K562 (cell line): ENCODE data around the gene LRRC8C. TPM values are rescaled to one million over a fixed set of nuclear protein-coding genes. Genes with fewer than 3 reads are reported as not detected.

Source experiments
- ARID1B ChIP-seq: fragments of 450-650 bp; IDR thresholded peaks from 2 replicates; pipeline ENCODE4 v1.6.1; 2016; ENCODE audit warnings: antibody characterized with exemption, mild to moderate bottlenecking, inconsistent platforms
- ATF3 ChIP-seq, 2 experiments: fragments of 450-650 bp in 1 of 2; sonication (generic) in 1 of 2; formaldehyde crosslinking in 1 of 2; IDR thresholded peaks in 1 of 2; conservative IDR thresholded peaks in 1 of 2; 2 replicates each; pipeline versions ENCODE4 v1.6.1 to v1.8.1; 2016 to 2023; ENCODE audit warnings: mild to moderate bottlenecking in 2 of 2, moderate library complexity in 2 of 2, inconsistent platforms in 1 of 2, missing genetic modification reagents in 1 of 2
- CBFA2T2 ChIP-seq: fragments of 450-650 bp; conservative IDR thresholded peaks from 2 replicates; pipeline ENCODE4 v1.6.1; 2017; ENCODE audit warnings: mild to moderate bottlenecking
- CBFA2T3 ChIP-seq: fragments of 450-650 bp; IDR thresholded peaks from 2 replicates; pipeline ENCODE4 v1.6.1; 2017
- CTBP1 ChIP-seq: fragments of 450-650 bp; IDR thresholded peaks from 2 replicates; pipeline ENCODE4 v1.6.1; 2016; ENCODE audit warnings: borderline replicate concordance
- ETV6 ChIP-seq, 3 experiments: fragments of 150-350 bp in 1 of 3; sonication (generic) in 1 of 3; formaldehyde crosslinking in 1 of 3; IDR thresholded peaks; 2 replicates each; pipeline versions ENCODE4 v1.6.1 to v1.8.0; 2014 to 2022; ENCODE audit warnings: borderline replicate concordance in 2 of 3, low read depth in 2 of 3, antibody characterized with exemption in 1 of 3, low read length in 1 of 3, mild to moderate bottlenecking in 1 of 3, missing genetic modification reagents in 1 of 3
- HDAC1 ChIP-seq, 2 experiments: fragments of 450-650 bp; IDR thresholded peaks; 2 replicates each; pipeline ENCODE4 v1.6.1; 2016 to 2017; ENCODE audit warnings: inconsistent platforms in 1 of 2, mild to moderate bottlenecking in 1 of 2, moderate library complexity in 1 of 2
- HDAC3 ChIP-seq: fragments of 450-650 bp; IDR thresholded peaks from 2 replicates; pipeline ENCODE4 v1.6.1; 2018; ENCODE audit warnings: borderline replicate concordance, mild to moderate bottlenecking, moderate library complexity; ENCODE audit not compliant: partially characterized antibody
- HIVEP1 ChIP-seq: fragments of 250-450 bp; sonication (Bioruptor Pico); IDR thresholded peaks from 2 replicates; pipeline ENCODE4 v1.4.0; 2020; ENCODE audit warnings: mild to moderate bottlenecking
- HMG20B ChIP-seq: fragments of 250-450 bp; sonication (Bioruptor Pico); IDR thresholded peaks from 2 replicates; pipeline ENCODE4 v1.5.0; 2021; ENCODE audit warnings: mild to moderate bottlenecking
- KAT2B ChIP-seq: IDR thresholded peaks from one replicate; pipeline ENCODE4 v1.6.1; 2012; ENCODE audit warnings: low read depth, mild to moderate bottlenecking, control low read depth, inconsistent platforms, low read length, moderate library complexity
- LCOR ChIP-seq: sonication (generic); formaldehyde crosslinking; IDR thresholded peaks from 2 replicates; pipeline ENCODE4 v1.8.0; 2022; ENCODE audit warnings: mild to moderate bottlenecking, missing genetic modification reagents
- MYC ChIP-seq, 2 experiments: fragments of 250-450 bp in 1 of 2; sonication (Bioruptor Pico) in 1 of 2; IDR thresholded peaks; 2 replicates each; pipeline versions ENCODE4 v1.5.1 to v1.6.1; 2012 to 2021; ENCODE audit warnings: low read depth in 2 of 2, borderline replicate concordance in 1 of 2, improper control_type of control experiment in 1 of 2, low read length in 1 of 2, mild to moderate bottlenecking in 1 of 2, moderate library complexity in 1 of 2
- PCBP2 ChIP-seq: fragments of 200-400 bp; formaldehyde crosslinking; IDR thresholded peaks from 2 replicates; pipeline ENCODE4 v1.6.1; 2018; ENCODE audit warnings: low read length, low read depth, mild to moderate bottlenecking, moderate library complexity; ENCODE audit not compliant: poor library complexity, severe bottlenecking
- PPARD ChIP-seq: fragments of 250-450 bp; sonication (Bioruptor Pico); IDR thresholded peaks from 2 replicates; pipeline ENCODE4 v1.8.0; 2022; ENCODE audit warnings: inconsistent platforms, mild to moderate bottlenecking, moderate library complexity
- RBM22 ChIP-seq: fragments of 200-400 bp; formaldehyde crosslinking; IDR thresholded peaks from 2 replicates; pipeline ENCODE4 v1.6.1; 2018; ENCODE audit warnings: low read length, low read depth; ENCODE audit not compliant: poor library complexity, severe bottlenecking
- RBM39 ChIP-seq: fragments of 200-400 bp; formaldehyde crosslinking; optimal IDR thresholded peaks from 2 replicates; pipeline ENCODE3; 2018; ENCODE audit warnings: low read depth, low read length
- SMAD4 ChIP-seq: fragments of 250-450 bp; sonication (Bioruptor Pico); conservative IDR thresholded peaks from 2 replicates; pipeline ENCODE4 v1.8.0; 2021; ENCODE audit warnings: inconsistent platforms, mild to moderate bottlenecking, moderate library complexity
- TSC22D4 ChIP-seq: fragments of 450-650 bp; IDR thresholded peaks from 2 replicates; pipeline ENCODE4 v1.6.1; 2016; ENCODE audit warnings: missing genetic modification characterization, missing biosample characterization, control low read depth
- ZBTB49 ChIP-seq: sonication (generic); formaldehyde crosslinking; IDR thresholded peaks from 2 replicates; pipeline ENCODE4 v1.8.0; 2022; ENCODE audit warnings: missing genetic modification reagents, mild to moderate bottlenecking, borderline replicate concordance
- ZNF140 ChIP-seq: fragments of 250-450 bp; sonication (Bioruptor Pico); IDR thresholded peaks from 2 replicates; pipeline ENCODE4 v1.8.0; 2021; ENCODE audit warnings: moderate library complexity, mild to moderate bottlenecking, inconsistent platforms
- ZNF583 ChIP-seq: fragments of 250-450 bp; sonication (Bioruptor Pico); IDR thresholded peaks from 2 replicates; pipeline ENCODE4 v1.4.0; 2020
- ZNF778 ChIP-seq: fragments of 450-650 bp; formaldehyde crosslinking; IDR thresholded peaks from 2 replicates; pipeline ENCODE4 v1.4.0; 2020; ENCODE audit warnings: mild to moderate bottlenecking, moderate library complexity
- polyA plus RNA-seq, 8 experiments: library from polyadenylated mRNA; depleted of rRNA in 4 of 8; stranded (reverse) in 5 of 8; unstranded in 3 of 8; fragments of >200 nt; fragmentation: Nextera tagmentation in 2 of 8; fragmentation: Illumina TruSeq in 1 of 8; extraction: Ambion mirVana in 2 of 8; extraction: Trizol in 1 of 8; gene quantifications; 2 replicates each; pipeline versions ENCODE4 v1.2.1 to v1.2.3, GENCODE V29; 2011 to 2014; ENCODE audit warnings: inconsistent platforms in 1 of 8, missing spikeins in 1 of 8
- total RNA-seq, 7 experiments: library from RNA; depleted of rRNA in 6 of 7; stranded (reverse); fragments of >200 nt in 6 of 7; fragmentation: Illumina TruSeq in 2 of 7; extraction: Trizol in 2 of 7; gene quantifications; 2 replicates each; pipeline versions ENCODE4 v1.2.1 to v1.2.3, GENCODE V29; 2011 to 2021; ENCODE audit warnings: low replicate concordance in 1 of 7
- TF ChIP-seq, protein P1 (sequence below): fragments of 250-450 bp; sonication (Bioruptor Pico); IDR thresholded peaks from 2 replicates; pipeline ENCODE4 v1.8.0; 2022; ENCODE audit warnings: moderate library complexity, mild to moderate bottlenecking, inconsistent platforms

Gene LRRC8C
- total and polyA plus RNA-seq, 9 of the 15 experiments (the other 6 are each of a cell fraction or from before 2014, with no cell fraction given): 1.00 to 12.5 (median 4.5) TPM

DNA sequence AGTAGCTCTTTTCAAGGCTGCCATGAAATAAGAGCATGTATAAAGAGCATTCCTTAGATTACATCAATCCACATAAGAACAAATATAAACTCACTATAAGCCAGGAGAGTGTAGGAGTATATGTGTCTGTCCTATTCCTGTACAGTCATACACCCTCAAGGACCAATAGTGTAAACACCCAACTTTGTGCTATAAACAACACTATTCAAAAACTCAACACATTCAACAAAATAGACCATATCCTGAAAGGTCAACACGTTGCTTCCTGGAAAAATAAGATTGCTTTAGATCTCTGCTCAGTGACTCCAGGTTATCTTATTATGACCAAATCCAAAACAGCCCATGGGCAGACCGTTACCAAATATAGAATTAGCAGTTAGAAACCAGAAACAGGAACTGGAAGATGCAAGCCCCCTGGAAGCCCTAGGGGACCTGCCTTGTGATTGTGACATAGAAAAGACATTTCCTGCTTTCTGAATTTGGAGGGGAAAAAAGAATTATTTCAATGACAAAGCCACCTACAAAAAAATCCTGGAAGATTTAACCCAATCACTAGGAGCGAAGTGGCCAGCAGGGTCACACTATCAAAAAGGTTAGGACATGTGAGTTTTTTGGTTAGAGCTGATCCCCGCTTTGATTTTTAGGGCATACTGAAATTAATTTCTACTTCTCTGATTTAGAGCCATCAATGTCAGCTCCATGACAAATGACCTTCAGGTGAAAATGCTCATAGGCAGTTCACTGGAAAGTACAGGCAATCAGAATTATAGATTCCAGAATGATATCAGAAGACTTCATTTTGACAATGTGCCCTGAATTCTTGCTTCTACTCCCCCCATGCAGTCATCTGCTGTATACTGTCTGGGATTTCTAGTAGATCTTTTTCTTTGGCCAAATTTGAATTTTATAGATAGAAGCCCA, 59.9 kb downstream of the LRRC8C start (continued):
- peak; percentile 40 for TF ChIP-seq HDAC3
- TF ChIP-seq ATF3 (IDR thresholded peaks at IDR 0.05): peak; percentile 26; the same call in 1 of the 2 replicates
- TF ChIP-seq ATF3 (CRISPR knock-in tag; conservative IDR thresholded peaks at IDR 0.05): no peak
- no peak for TF ChIP-seq HIVEP1 (CRISPR knock-in tag)
- TF ChIP-seq ARID1B: peak; percentile 72
- no peak for TF ChIP-seq RBM39
- no peak for TF ChIP-seq LCOR (CRISPR knock-in tag)
- TF ChIP-seq HDAC1 (IDR thresholded peaks at IDR 0.05): peak in 1 of 2 experiments; percentile 88; a peak in 2 of 4 replicates
- TF ChIP-seq, protein P1, sequence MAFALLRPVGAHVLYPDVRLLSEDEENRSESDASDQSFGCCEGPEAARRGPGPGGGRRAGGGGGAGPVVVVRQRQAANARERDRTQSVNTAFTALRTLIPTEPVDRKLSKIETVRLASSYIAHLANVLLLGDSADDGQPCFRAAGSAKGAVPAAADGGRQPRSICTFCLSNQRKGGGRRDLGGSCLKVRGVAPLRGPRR (CRISPR knock-in tag): no peak
- no peak for TF ChIP-seq HMG20B (CRISPR knock-in tag)
- TF ChIP-seq SMAD4: peak; percentile 86
- TF ChIP-seq RBM22: no peak
- no peak for TF ChIP-seq ZNF140 (CRISPR knock-in tag)
- no peak for TF ChIP-seq ZNF583 (CRISPR knock-in tag)
- no peak for TF ChIP-seq TSC22D4 (tag)
- TF ChIP-seq ETV6 (IDR thresholded peaks at IDR 0.05; ENCODE audit: borderline replicate concordance in 1 of 2, low read depth in 2 of 2, low read length in 1 of 2): peak in 1 of 2 experiments; percentile 92; a peak in 2 of 4 replicates
- TF ChIP-seq ETV6 (CRISPR knock-in tag; IDR thresholded peaks at IDR 0.05; ENCODE audit: borderline replicate concordance): no peak
- peak; percentile 65 for TF ChIP-seq CBFA2T3
- TF ChIP-seq CTBP1: peak; percentile 72
- no peak for TF ChIP-seq PCBP2
- no peak for TF ChIP-seq KAT2B
- TF ChIP-seq CBFA2T2: no peak; the same call in 1 of the 2 replicates
- no peak for TF ChIP-seq ZNF778
- TF ChIP-seq MYC (IDR thresholded peaks at IDR 0.05; ENCODE audit: low read depth, low read length): peak; percentile 25; the same call in 1 of the 2 replicates
- TF ChIP-seq MYC (CRISPR knock-in tag; IDR thresholded peaks at IDR 0.05; ENCODE audit: borderline replicate concordance, low read depth): no peak
- no peak for TF ChIP-seq PPARD (CRISPR knock-in tag)
- TF ChIP-seq ZBTB49: no peak
